A673 (cell line): ENCODE results near the gene DNAJC10. TPM values are rescaled to one million over a fixed set of nuclear protein-coding genes. Genes with fewer than 3 reads are reported as not detected.

ENCODE experiments used
- BruUV-seq: library from RNA; stranded (reverse); fragments of 400-500 nt; replicated peaks from 2 replicates; lab custom pipeline; 2021; lab: Mats Ljungman, UMichigan
- CTCF ChIA-PET: fragments of 300-600 bp; sonication (Branson Sonifier 250); formaldehyde crosslinking; loops from one replicate; lab custom pipeline; 2022; ENCODE audit warnings: antibody characterized with exemption; lab: Charles Lee
- POLR2A ChIA-PET: fragments of 300-600 bp; sonication (Branson Sonifier 250); formaldehyde crosslinking; loops from one replicate; lab custom pipeline; 2022; ENCODE audit warnings: antibody characterized with exemption; ENCODE audit not compliant: low non-redundant PET; lab: Charles Lee
- DNase-seq: peaks from one replicate; pipeline ENCODE4 v3.0.0-alpha.2; 2015; ENCODE audit warnings: low spot score
- H3K27ac ChIP-seq: fragments of 200-600 bp; sonication (generic); 2 replicates; pipeline ENCODE4 v1.5.1; 2016; ENCODE audit warnings: mixed run types, low read depth, mild to moderate bottlenecking, mixed read lengths, antibody characterized with exemption, low read length; ENCODE audit not compliant: poor library complexity, severe bottlenecking
- H3K27me3 ChIP-seq: fragments of 200-600 bp; sonication (generic); replicated peaks from 2 replicates; pipeline ENCODE4 v1.6.1; 2017; ENCODE audit warnings: mixed run types, low read depth, mild to moderate bottlenecking, mixed read lengths, antibody characterized with exemption, low read length; ENCODE audit not compliant: insufficient read depth, poor library complexity
- H3K36me3 ChIP-seq: fragments of 200-600 bp; sonication (generic); 2 replicates; pipeline ENCODE4 v1.6.1; 2016; ENCODE audit warnings: mixed run types, mild to moderate bottlenecking, mixed read lengths, antibody characterized with exemption, low read length; ENCODE audit not compliant: insufficient read depth, poor library complexity, severe bottlenecking
- H3K4me1 ChIP-seq: fragments of 200-600 bp; sonication (generic); 2 replicates; pipeline ENCODE4 v1.6.1; 2017; ENCODE audit warnings: mixed run types, mild to moderate bottlenecking, mixed read lengths, antibody characterized with exemption, low read length; ENCODE audit not compliant: insufficient read depth, poor library complexity, severe bottlenecking
- H3K4me3 ChIP-seq: fragments of 200-600 bp; sonication (generic); 2 replicates; pipeline ENCODE4 v1.5.1; 2016; ENCODE audit warnings: low read depth, mixed run types, mild to moderate bottlenecking, mixed read lengths, low read length; ENCODE audit not compliant: poor library complexity, severe bottlenecking
- H3K9me3 ChIP-seq: fragments of 200-600 bp; sonication (generic); 2 replicates; pipeline ENCODE4 v1.6.1; 2016; ENCODE audit warnings: mixed run types, low read depth, mild to moderate bottlenecking, mixed read lengths, antibody characterized with exemption, low read length; ENCODE audit not compliant: poor library complexity, severe bottlenecking
- CTCF ChIP-seq: fragments of 300-800, 200-600 bp; sonication (generic); conservative IDR thresholded peaks from 2 replicates; pipeline ENCODE4 v1.5.1; 2017; ENCODE audit warnings: low read depth, mild to moderate bottlenecking, antibody characterized with exemption, low read length, moderate library complexity, mixed read lengths
- EZH2 ChIP-seq: fragments of 200-600 bp; sonication (generic); IDR thresholded peaks from 2 replicates; pipeline ENCODE4 v1.6.1; 2017; ENCODE audit warnings: borderline replicate concordance, low read depth, mild to moderate bottlenecking, mixed read lengths, antibody characterized with exemption, low read length; ENCODE audit not compliant: poor library complexity, severe bottlenecking
- intact Hi-C: fragments of 100-400 bp; cut with micrococcal nuclease; formaldehyde crosslinking; loops from one replicate; pipeline ENCODE4 v1.10.0; 2022; ENCODE audit not compliant: unreplicated experiment
- total RNA-seq: library from RNA; stranded (reverse); gene quantifications from 2 replicates; pipeline ENCODE4 v1.2.3, GENCODE V29; 2021

The DNAJC10 gene
- total RNA-seq, 1 experiment from 2014 or later, result 101 TPM

GRCh38 chr2:182821182-182821581 is 105.1 kb downstream of the DNAJC10 start:
- no TSS peak for BruUV-seq
- TF ChIP-seq CTCF (no peak), EZH2 (no peak)
- POLR2A ChIA-PET, result no interaction called here

GRCh38 chr2:182822733-182823132 is 106.7 kb downstream of the DNAJC10 start:
- Histone ChIP-seq H3K27me3 (no peaks in the 10 kb centered on the region), H3K27ac (no peak overlapping the region), H3K36me3 (no peaks in the 10 kb centered on the region), H3K9me3 (no peaks in the 10 kb centered on the region), H3K4me1 (peaks cover 33% of the 10 kb centered on the region), H3K4me3 (no peak overlapping the region)
- ChIA-PET CTCF (no interaction called here), POLR2A (no interaction called here)
- no peak for DNase-seq
- TF ChIP-seq EZH2 (no peak), CTCF (no peak)
- intact Hi-C loops, result no loop called here
- no TSS peak for BruUV-seq

More at GRCh38 chr2:182821182-182821581, 105.1 kb downstream of the DNAJC10 start:
- no peak for DNase-seq
- Histone ChIP-seq H3K27me3 (no peaks in the 10 kb centered on the region), H3K36me3 (no peaks in the 10 kb centered on the region), H3K9me3 (no peaks in the 10 kb centered on the region), H3K27ac (no peak overlapping the region), H3K4me1 (peaks cover 39% of the 10 kb centered on the region), H3K4me3 (no peak overlapping the region)
- CTCF ChIA-PET, result no interaction called here
- intact Hi-C loops, result no loop called here

- Histone ChIP-seq H3K4me3 (no peak overlapping the region), H3K27ac (no peak overlapping the region), H3K4me1 (peaks cover 20% of the 10 kb centered on the region), H3K9me3 (no peaks in the 10 kb centered on the region), H3K36me3 (no peaks in the 10 kb centered on the region), H3K27me3 (no peaks in the 10 kb centered on the region)
- ChIA-PET POLR2A (interaction anchor here (0.6 kb wide), 1 partner anchor 17 kb away, joined by 3 read pairs; no protein-coding TSS in a partner anchor), CTCF (no interaction called here)
- no peak for TF ChIP-seq CTCF
- TF ChIP-seq EZH2, result no peak
- DNase-seq, result no peak
- BruUV-seq, result no TSS peak
- intact Hi-C loops, result no loop called here
These were observed 108.2 kb downstream of the DNAJC10 start for GRCh38 chr2:182824056-182824766.
